ENCODE data around the gene MNS1.

Gene MNS1

GRCh38 chr15:56473017-56473416 is 8.1 kb upstream of the MNS1 start:
- no peaks in the 10 kb centered on the region for H3K27me3 ChIP-seq (ENCODE audit: insufficient read depth, low read length)
- H2AFZ ChIP-seq (ENCODE audit: insufficient read depth, low read length, poor library complexity), result no peak overlapping the region
- H2BK12ac ChIP-seq (ENCODE audit: low read length), result no peak overlapping the region
- no peak overlapping the region for H3K14ac ChIP-seq (ENCODE audit: low read length)
- no peak overlapping the region for H3K4ac ChIP-seq (ENCODE audit: low read depth, low read length)
- H3K23ac ChIP-seq (ENCODE audit: low read length), result no peak overlapping the region
- no peak overlapping the region for H4K91ac ChIP-seq (ENCODE audit: low read depth, low read length)
- no peak overlapping the region for H3K18ac ChIP-seq (ENCODE audit: low read length)
- H2BK5ac ChIP-seq (ENCODE audit: low read depth, low read length, poor library complexity), result no peak overlapping the region
- H3K4me2 ChIP-seq (ENCODE audit: low read length), result no peak overlapping the region
- H3K27ac ChIP-seq (ENCODE audit: low read depth, low read length), result no peak overlapping the region
- H2AK5ac ChIP-seq (ENCODE audit: low read length), result no peak overlapping the region
- no peak overlapping the region for H3K9ac ChIP-seq (ENCODE audit: low read length)
- H3K9me3 ChIP-seq (ENCODE audit: insufficient read depth, low read depth, low read length), result no peaks in the 10 kb centered on the region
- WGBS (ENCODE audit: extremely low coverage, insufficient coverage, insufficient read length), result no CpG with 5 or more reads among the region's 1 CpG
- H3K4me1 ChIP-seq (ENCODE audit: control insufficient read depth in 1 of 2, insufficient read depth in 2 of 2, low read length in 2 of 2), result no peaks in the 10 kb centered on the region
- H3K79me2 ChIP-seq (ENCODE audit: control insufficient read depth, insufficient read depth, low read length, poor library complexity), result no peaks in the 10 kb centered on the region
- H4K12ac ChIP-seq (ENCODE audit: low read depth, low read length), result no peak overlapping the region
- DNase-seq, result no peak
- no peak overlapping the region for H2BK120ac ChIP-seq (ENCODE audit: insufficient read depth, low read length, poor library complexity)
- no peaks in the 10 kb centered on the region for H3K79me1 ChIP-seq (ENCODE audit: low read length)
- H4K8ac ChIP-seq (ENCODE audit: low read depth, low read length), result no peak overlapping the region
- H3K36me3 ChIP-seq (ENCODE audit: control insufficient read depth in 1 of 2, insufficient read depth in 2 of 2, low read length in 2 of 2), result no peaks in the 10 kb centered on the region
- H3K4me3 ChIP-seq (ENCODE audit: low read depth, low read length), result no peak overlapping the region

GRCh38 chr15:56472278-56472677 is 7.3 kb upstream of the MNS1 start:
- H3K4me2 ChIP-seq (ENCODE audit: low read length), result no peak overlapping the region
- DNase-seq, result no peak

GRCh38 chr15:56471440-56472069 is 6.6 kb upstream of the MNS1 start:
- H2BK120ac ChIP-seq (ENCODE audit: insufficient read depth, low read length, poor library complexity), result no peak overlapping the region
- no peak overlapping the region for H3K18ac ChIP-seq (ENCODE audit: low read length)
- H4K12ac ChIP-seq (ENCODE audit: low read depth, low read length), result no peak overlapping the region
- no CpG with 5 or more reads among the region's 5 CpGs for WGBS (ENCODE audit: extremely low coverage, insufficient coverage, insufficient read length)
- no peaks in the 10 kb centered on the region for H3K9me3 ChIP-seq (ENCODE audit: insufficient read depth, low read depth, low read length)
- H2AK5ac ChIP-seq (ENCODE audit: low read length), result no peak overlapping the region
- no peaks in the 10 kb centered on the region for H3K4me1 ChIP-seq (ENCODE audit: control insufficient read depth in 1 of 2, insufficient read depth in 2 of 2, low read length in 2 of 2)
- H4K91ac ChIP-seq (ENCODE audit: low read depth, low read length), result no peak overlapping the region
- H2BK5ac ChIP-seq (ENCODE audit: low read depth, low read length, poor library complexity), result no peak overlapping the region
- no peak overlapping the region for H3K9ac ChIP-seq (ENCODE audit: low read length)
- H3K36me3 ChIP-seq (ENCODE audit: control insufficient read depth in 1 of 2, insufficient read depth in 2 of 2, low read length in 2 of 2), result no peaks in the 10 kb centered on the region
- no peak overlapping the region for H3K4ac ChIP-seq (ENCODE audit: low read depth, low read length)
- no peak overlapping the region for H2AFZ ChIP-seq (ENCODE audit: insufficient read depth, low read length, poor library complexity)
- H3K14ac ChIP-seq (ENCODE audit: low read length), result no peak overlapping the region
- no peaks in the 10 kb centered on the region for H3K27me3 ChIP-seq (ENCODE audit: insufficient read depth, low read length)
- H3K79me2 ChIP-seq (ENCODE audit: control insufficient read depth, insufficient read depth, low read length, poor library complexity), result no peaks in the 10 kb centered on the region
- H3K4me3 ChIP-seq (ENCODE audit: low read depth, low read length), result no peak overlapping the region
- H4K8ac ChIP-seq (ENCODE audit: low read depth, low read length), result no peak overlapping the region
- H3K23ac ChIP-seq (ENCODE audit: low read length), result no peak overlapping the region
- no peak overlapping the region for H2BK12ac ChIP-seq (ENCODE audit: low read length)
- no peak overlapping the region for H3K27ac ChIP-seq (ENCODE audit: low read depth, low read length)
- H3K4me2 ChIP-seq (ENCODE audit: low read length), result no peak overlapping the region
- no peak for DNase-seq
- H3K79me1 ChIP-seq (ENCODE audit: low read length), result no peaks in the 10 kb centered on the region

More at GRCh38 chr15:56472278-56472677, 7.3 kb upstream of the MNS1 start:
- Histone ChIP-seq H3K79me1 (ENCODE audit: low read length) (no peaks in the 10 kb centered on the region), H3K79me2 (ENCODE audit: control insufficient read depth, insufficient read depth, low read length, poor library complexity) (no peaks in the 10 kb centered on the region), H2AFZ (ENCODE audit: insufficient read depth, low read length, poor library complexity) (no peak overlapping the region), H3K4me3 (ENCODE audit: low read depth, low read length) (no peak overlapping the region), H3K9ac (ENCODE audit: low read length) (no peak overlapping the region), H2AK5ac (ENCODE audit: low read length) (no peak overlapping the region), H4K12ac (ENCODE audit: low read depth, low read length) (no peak overlapping the region), H3K9me3 (ENCODE audit: insufficient read depth, low read depth, low read length) (no peaks in the 10 kb centered on the region), H2BK5ac (ENCODE audit: low read depth, low read length, poor library complexity) (no peak overlapping the region), H4K8ac (ENCODE audit: low read depth, low read length) (no peak overlapping the region), H3K4ac (ENCODE audit: low read depth, low read length) (no peak overlapping the region), H3K18ac (ENCODE audit: low read length) (no peak overlapping the region), H3K27me3 (ENCODE audit: insufficient read depth, low read length) (no peaks in the 10 kb centered on the region), H3K27ac (ENCODE audit: low read depth, low read length) (no peak overlapping the region), H3K4me1 (ENCODE audit: control insufficient read depth in 1 of 2, insufficient read depth in 2 of 2, low read length in 2 of 2) (no peaks in the 10 kb centered on the region), H4K91ac (ENCODE audit: low read depth, low read length) (no peak overlapping the region), H3K14ac (ENCODE audit: low read length) (no peak overlapping the region), H3K36me3 (ENCODE audit: control insufficient read depth in 1 of 2, insufficient read depth in 2 of 2, low read length in 2 of 2) (no peaks in the 10 kb centered on the region), H2BK12ac (ENCODE audit: low read length) (no peak overlapping the region), H2BK120ac (ENCODE audit: insufficient read depth, low read length, poor library complexity) (no peak overlapping the region), H3K23ac (ENCODE audit: low read length) (no peak overlapping the region)
- WGBS (ENCODE audit: extremely low coverage, insufficient coverage, insufficient read length), result no CpG with 5 or more reads among the region's 2 CpGs

- Histone ChIP-seq H3K23ac (ENCODE audit: low read length) (peak overlapping the region; percentile 99), H2AFZ (ENCODE audit: insufficient read depth, low read length, poor library complexity) (no peak overlapping the region), H3K4ac (ENCODE audit: low read depth, low read length) (no peak overlapping the region), H4K8ac (ENCODE audit: low read depth, low read length) (no peak overlapping the region), H3K4me3 (ENCODE audit: low read depth, low read length) (no peak overlapping the region), H3K79me1 (ENCODE audit: low read length) (no peaks in the 10 kb centered on the region), H2AK5ac (ENCODE audit: low read length) (no peak overlapping the region), H3K18ac (ENCODE audit: low read length) (no peak overlapping the region), H3K4me1 (ENCODE audit: control insufficient read depth in 1 of 2, insufficient read depth in 2 of 2, low read length in 2 of 2) (no peaks in the 10 kb centered on the region), H3K27me3 (ENCODE audit: insufficient read depth, low read length) (no peaks in the 10 kb centered on the region), H2BK120ac (ENCODE audit: insufficient read depth, low read length, poor library complexity) (no peak overlapping the region), H3K4me2 (ENCODE audit: low read length) (no peak overlapping the region), H3K9me3 (ENCODE audit: insufficient read depth, low read depth, low read length) (no peaks in the 10 kb centered on the region), H2BK12ac (ENCODE audit: low read length) (no peak overlapping the region), H3K27ac (ENCODE audit: low read depth, low read length) (no peak overlapping the region), H3K36me3 (ENCODE audit: control insufficient read depth in 1 of 2, insufficient read depth in 2 of 2, low read length in 2 of 2) (no peaks in the 10 kb centered on the region), H4K12ac (ENCODE audit: low read depth, low read length) (no peak overlapping the region), H2BK5ac (ENCODE audit: low read depth, low read length, poor library complexity) (no peak overlapping the region), H3K14ac (ENCODE audit: low read length) (no peak overlapping the region), H3K79me2 (ENCODE audit: control insufficient read depth, insufficient read depth, low read length, poor library complexity) (no peaks in the 10 kb centered on the region), H4K91ac (ENCODE audit: low read depth, low read length) (no peak overlapping the region), H3K9ac (ENCODE audit: low read length) (no peak overlapping the region)
- no peak for DNase-seq
Measured at GRCh38 chr15:56469483-56469882, 4.5 kb upstream of the MNS1 start.

All from trophoblast cell (in vitro differentiated cells and primary cell).